PC-9 (cell line): ENCODE data around the gene OSTM1. TPM values are rescaled to one million over a fixed set of nuclear protein-coding genes. Genes with fewer than 3 reads are reported as not detected.

Experiments
- BruUV-seq: library from RNA; stranded (reverse); fragments of 400-500 nt; replicated peaks from 2 replicates; lab custom pipeline; 2021; lab: Mats Ljungman, UMichigan
- CTCF ChIA-PET: fragments of 300-600 bp; sonication (Branson Sonifier 250); formaldehyde crosslinking; loops from one replicate; lab custom pipeline; 2022; ENCODE audit warnings: antibody characterized with exemption; lab: Charles Lee
- POLR2A ChIA-PET: fragments of 300-600 bp; sonication (Branson Sonifier 250); formaldehyde crosslinking; loops from one replicate; lab custom pipeline; 2022; ENCODE audit warnings: antibody characterized with exemption; ENCODE audit not compliant: unreplicated experiment; lab: Charles Lee
- DNase-seq, 2 experiments: peaks; one replicate each; pipeline versions ENCODE4 v3.0.0 to v3.0.0-alpha.2; 2015 to 2022; ENCODE audit warnings: mixed read lengths in 1 of 2
- H2AFZ ChIP-seq: fragments of 200-600 bp; sonication (generic); 2 replicates; pipeline ENCODE4 v1.8.1; 2017; ENCODE audit warnings: antibody characterized with exemption
- H3F3A ChIP-seq: fragments of 200-600 bp; sonication (generic); 2 replicates; pipeline ENCODE4 v1.8.1; 2017; ENCODE audit warnings: antibody characterized with exemption, mild to moderate bottlenecking, low read depth; ENCODE audit not compliant: insufficient read depth
- H3K27ac ChIP-seq: fragments of 200-600 bp; sonication (generic); 2 replicates; pipeline ENCODE4 v1.6.1; 2016; ENCODE audit warnings: mixed run types
- H3K27me3 ChIP-seq: fragments of 200-600 bp; sonication (generic); 2 replicates; pipeline ENCODE4 v1.6.1; 2016; ENCODE audit warnings: low read depth, mixed run types; ENCODE audit not compliant: insufficient read depth
- H3K36me3 ChIP-seq: fragments of 200-600 bp; sonication (generic); 2 replicates; pipeline ENCODE4 v1.6.1; 2016; ENCODE audit warnings: low read depth, mixed run types
- H3K4me1 ChIP-seq: fragments of 200-600 bp; sonication (generic); replicated peaks from 2 replicates; pipeline ENCODE4 v1.6.1; 2016; ENCODE audit warnings: mixed run types; ENCODE audit not compliant: insufficient read depth
- H3K4me2 ChIP-seq: fragments of 200-600 bp; sonication (generic); 2 replicates; pipeline ENCODE4 v1.6.1; 2017; ENCODE audit warnings: mixed run types
- H3K4me3 ChIP-seq: fragments of 200-600 bp; sonication (generic); 2 replicates; pipeline ENCODE4 v1.6.1; 2016; ENCODE audit warnings: mixed run types
- H3K79me2 ChIP-seq: fragments of 200-600 bp; sonication (generic); 2 replicates; pipeline ENCODE4 v1.6.1; 2017; ENCODE audit warnings: low read depth, mixed run types
- H3K9me2 ChIP-seq: fragments of 200-600 bp; sonication (generic); 2 replicates; pipeline ENCODE4 v1.8.1; 2017; ENCODE audit warnings: mild to moderate bottlenecking; ENCODE audit not compliant: insufficient read depth
- H3K9me3 ChIP-seq: fragments of 200-600 bp; sonication (generic); 2 replicates; pipeline ENCODE4 v1.8.1; 2016; ENCODE audit warnings: low read depth; ENCODE audit not compliant: insufficient read depth
- H4K20me1 ChIP-seq: fragments of 200-600 bp; sonication (generic); 2 replicates; pipeline ENCODE4 v1.8.1; 2017; ENCODE audit not compliant: insufficient read depth
- CTCF ChIP-seq: fragments of 200-600 bp; sonication (generic); conservative IDR thresholded peaks from 2 replicates; pipeline ENCODE4 v1.6.1; 2017; ENCODE audit warnings: mixed run types, antibody characterized with exemption, mild to moderate bottlenecking, moderate library complexity
- EZH2 ChIP-seq: fragments of 200-600 bp; sonication (generic); IDR thresholded peaks from 2 replicates; pipeline ENCODE4 v1.8.0; 2017; ENCODE audit warnings: antibody characterized with exemption, low read depth
- intact Hi-C: fragments of 100-400 bp; cut with micrococcal nuclease; formaldehyde crosslinking; loops from one replicate; pipeline ENCODE4 v1.10.0; 2022; ENCODE audit not compliant: unreplicated experiment
- total RNA-seq: library from RNA; stranded (reverse); gene quantifications from 2 replicates; pipeline ENCODE4 v1.2.3, GENCODE V29; 2021

Gene OSTM1
- total RNA-seq, 1 experiment from 2014 or later, result 13.7 TPM

GRCh38 chr6:108068618-108069017 lies 5.9 kb downstream of the OSTM1 start:
- POLR2A ChIA-PET, result no interaction called here

DNA sequence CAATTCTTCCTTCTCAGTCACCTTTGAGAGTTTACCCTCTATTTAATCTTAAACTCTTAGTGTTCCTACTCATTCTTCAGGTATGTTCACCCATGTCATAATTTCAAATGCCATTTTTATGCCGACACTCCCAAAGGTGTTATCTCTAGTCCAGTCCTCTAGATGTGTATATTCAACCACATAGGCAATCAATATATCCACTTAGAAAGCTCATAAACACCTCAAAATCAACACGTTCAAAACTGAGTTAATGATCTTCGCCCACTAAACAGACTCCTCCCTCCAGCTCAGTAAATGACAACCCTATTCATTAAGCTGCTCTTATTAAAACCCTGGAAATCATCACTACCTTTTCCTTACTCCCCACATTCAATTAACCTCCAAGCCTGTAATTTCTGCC lies 6.4 kb downstream of the OSTM1 start:
- H4K20me1 ChIP-seq, result no peaks in the 10 kb centered on the region
- no peak overlapping the region for H3K4me3 ChIP-seq
- TF ChIP-seq CTCF (no peak), EZH2 (no peak)
- intact Hi-C loops, result no loop called here
- H3K4me2 ChIP-seq, result no peak overlapping the region
- H2AFZ ChIP-seq, result no peak overlapping the region
- CTCF ChIA-PET, result no interaction called here
- H3K4me1 ChIP-seq, result no peaks in the 10 kb centered on the region
- BruUV-seq, result no TSS peak
- no peaks in the 10 kb centered on the region for H3K9me2 ChIP-seq
- 0 out of 2 replicates have a peak, but pooled peaks cover 5% of the 10 kb centered on the region for H3K79me2 ChIP-seq
- no peak for DNase-seq
- no peaks in the 10 kb centered on the region for H3F3A ChIP-seq
- no peaks in the 10 kb centered on the region for H3K9me3 ChIP-seq
- POLR2A ChIA-PET, result no interaction called here
- no peak overlapping the region for H3K27ac ChIP-seq
- H3K36me3 ChIP-seq, result no peaks in the 10 kb centered on the region
- H3K27me3 ChIP-seq, result no peaks in the 10 kb centered on the region

More at GRCh38 chr6:108068618-108069017, 5.9 kb downstream of the OSTM1 start:
- no peak overlapping the region for H2AFZ ChIP-seq
- BruUV-seq, result no TSS peak
- CTCF ChIA-PET, result no interaction called here
- intact Hi-C loops, result no loop called here
- peaks cover 9% of the 10 kb centered on the region for H3K79me2 ChIP-seq
- no peaks in the 10 kb centered on the region for H3K9me3 ChIP-seq
- H3F3A ChIP-seq, result no peaks in the 10 kb centered on the region
- no peak overlapping the region for H3K4me3 ChIP-seq
- no peaks in the 10 kb centered on the region for H3K36me3 ChIP-seq
- no peak for DNase-seq
- peaks cover 3% of the 10 kb centered on the region; the same call in 1 of the 2 replicates for H3K4me1 ChIP-seq
- no peaks in the 10 kb centered on the region for H4K20me1 ChIP-seq
- no peak overlapping the region for H3K4me2 ChIP-seq
- no peaks in the 10 kb centered on the region for H3K9me2 ChIP-seq
- TF ChIP-seq CTCF, result no peak
- no peak for TF ChIP-seq EZH2
- H3K27ac ChIP-seq, result no peak overlapping the region
- H3K27me3 ChIP-seq, result no peaks in the 10 kb centered on the region

GRCh38 chr6:108052706-108053105 lies 21.8 kb downstream of the OSTM1 start:
- POLR2A ChIA-PET, result no interaction called here
- CTCF ChIA-PET, result no interaction called here

More at GRCh38 chr6:108052706-108053105, 21.8 kb downstream of the OSTM1 start:
- Histone ChIP-seq H2AFZ (no peak overlapping the region), H3K36me3 (0 out of 2 replicates have a peak, but pooled peaks cover 4% of the 10 kb centered on the region), H4K20me1 (peaks cover 6% of the 10 kb centered on the region; the same call in 1 of the 2 replicates), H3K9me2 (no peaks in the 10 kb centered on the region), H3K4me3 (no peak overlapping the region), H3K27me3 (no peaks in the 10 kb centered on the region), H3K9me3 (no peaks in the 10 kb centered on the region), H3K79me2 (no peaks in the 10 kb centered on the region), H3K27ac (no peak overlapping the region), H3F3A (peaks cover 13% of the 10 kb centered on the region; the same call in 1 of the 2 replicates), H3K4me2 (no peak overlapping the region), H3K4me1 (no peaks in the 10 kb centered on the region)
- DNase-seq, result no peak
- BruUV-seq, result no TSS peak
- intact Hi-C loops, result no loop called here
- TF ChIP-seq EZH2 (no peak), CTCF (no peak)
